Measurements from ENCODE around the gene DTL. TPM values are rescaled to one million over a fixed set of nuclear protein-coding genes. Genes with fewer than 3 reads are reported as not detected.
"Not testable (repeated sequence)": the region's sequence is repeated elsewhere in the genome, so short reads cannot be mapped to it uniquely, and the experiment has no call there.

The DTL gene
- total RNA-seq, 1 experiment from 2014 or later: 73.0 TPM

- Histone ChIP-seq H2BK120ac (ENCODE audit: low read depth, low read length, poor library complexity, severe bottlenecking) (no peak overlapping the region), H2BK5ac (ENCODE audit: insufficient read length, low read length) (no peak overlapping the region), H3K18ac (ENCODE audit: insufficient read length, low read depth, low read length) (no peak overlapping the region), H3K23ac (ENCODE audit: insufficient read length, low read depth, low read length) (no peak overlapping the region), H4K5ac (ENCODE audit: insufficient read length, low read depth, low read length) (no peak overlapping the region), H2BK12ac (ENCODE audit: insufficient read length, low read depth, low read length) (no peak overlapping the region), H4K91ac (ENCODE audit: insufficient read length, low read depth, low read length) (no peak overlapping the region), H3K79me1 (ENCODE audit: insufficient read depth, low read depth, low read length, poor library complexity, severe bottlenecking) (no peaks in the 10 kb centered on the region), H2BK15ac (ENCODE audit: low read depth, low read length) (no peak overlapping the region), H3K23me2 (ENCODE audit: insufficient read length, low read depth, low read length, poor library complexity, severe bottlenecking) (no peaks in the 10 kb centered on the region), H3K56ac (ENCODE audit: insufficient read length, low read depth, low read length) (no peak overlapping the region), H3K27me3 (ENCODE audit: insufficient read depth, low read length) (no peaks in the 10 kb centered on the region), H4K20me1 (ENCODE audit: control insufficient read depth, insufficient read depth, insufficient read length) (no peaks in the 10 kb centered on the region), H3K4ac (ENCODE audit: low read depth, low read length) (no peak overlapping the region), H3K14ac (ENCODE audit: insufficient read depth, low read length) (no peak overlapping the region), H3K9me3 (ENCODE audit: control insufficient read depth, low read depth, low read length) (no peaks in the 10 kb centered on the region), H2BK20ac (ENCODE audit: low read depth, low read length, poor library complexity, severe bottlenecking) (no peak overlapping the region), H2AFZ (ENCODE audit: low read length) (no peak overlapping the region), H4K8ac (replicated peaks; ENCODE audit: insufficient read length, low read depth, low read length) (no peak overlapping the region), H2AK5ac (ENCODE audit: insufficient read length, low read length) (no peak overlapping the region), H3K9ac (ENCODE audit: extremely low read depth, insufficient read length, low read length) (no peak overlapping the region), H3K27ac (ENCODE audit: insufficient read length, low read depth, low read length) (no peak overlapping the region), H3K4me1 (ENCODE audit: insufficient read depth, low read length) (peaks cover 3% of the 10 kb centered on the region; the same call in 1 of the 2 replicates), H3K79me2 (ENCODE audit: insufficient read depth, low read length) (peaks cover 5% of the 10 kb centered on the region; the same call in 1 of the 2 replicates), H3T11ph (ENCODE audit: low read length) (no peak overlapping the region), H3K4me2 (ENCODE audit: insufficient read depth, insufficient read length, low read length) (no peak overlapping the region)
- WGBS (ENCODE audit: extremely low coverage, insufficient read length, low lambda C conversion rate): no CpG with 5 or more reads among the region's 3 CpGs
- Mint-ChIP-seq H3K9me3 (peaks cover 11 to 12% of the 10 kb centered on the region in 2 experiments), H3K36me3 (ENCODE audit: insufficient read depth in 1 of 3, low read depth in 3 of 3) (peaks cover 19 to 24% (median 23%) of the 10 kb centered on the region in 3 experiments), H3K4me1 (peaks cover 14 to 16% of the 10 kb centered on the region in 2 experiments), H3K27me3 (ENCODE audit: low read depth) (no peaks in the 10 kb centered on the region), H3K27ac (no peak overlapping the region), H3K4me3 (no peak overlapping the region)
- DNase-seq: no peak
- TF ChIP-seq CTCF (conservative IDR thresholded peaks at IDR 0.05): no peak
These were observed 10.9 kb upstream of the DTL start for GRCh38 chr1:212024469-212025149.

DNA sequence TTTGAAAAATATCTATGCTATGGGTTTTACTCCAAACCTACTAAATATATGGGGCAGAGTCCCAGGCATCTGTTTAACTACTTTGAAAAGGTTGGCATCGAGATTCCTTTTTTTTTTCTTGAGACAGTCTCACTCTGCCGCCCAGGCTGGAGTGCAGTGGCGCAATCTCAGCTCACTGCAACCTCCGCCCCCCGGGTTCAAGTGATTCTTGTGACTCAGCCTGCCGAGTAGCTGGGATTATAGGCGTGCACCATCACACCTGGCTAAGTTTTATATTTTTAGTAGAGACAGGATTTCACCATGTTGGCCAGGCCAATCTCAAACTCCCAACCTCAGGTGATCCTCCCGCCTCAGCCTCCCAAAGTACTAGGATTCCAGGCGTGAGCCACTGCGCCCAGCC is 7.8 kb upstream of the DTL start:
- not testable (repeated sequence) for H2AK5ac ChIP-seq (ENCODE audit: insufficient read length, low read length); H3K23me2 ChIP-seq (ENCODE audit: insufficient read length, low read depth, low read length, poor library complexity, severe bottlenecking); H2BK15ac ChIP-seq (ENCODE audit: low read depth, low read length); H3K4me2 ChIP-seq (ENCODE audit: insufficient read depth, insufficient read length, low read length); H3K27me3 ChIP-seq (ENCODE audit: insufficient read depth, low read length); H2BK20ac ChIP-seq (ENCODE audit: low read depth, low read length, poor library complexity, severe bottlenecking); H3K56ac ChIP-seq (ENCODE audit: insufficient read length, low read depth, low read length); H3K27me3 Mint-ChIP-seq (ENCODE audit: low read depth); H4K91ac ChIP-seq (ENCODE audit: insufficient read length, low read depth, low read length); H3K27ac Mint-ChIP-seq; H4K5ac ChIP-seq (ENCODE audit: insufficient read length, low read depth, low read length); DNase-seq; H3K4me3 Mint-ChIP-seq; H2AFZ ChIP-seq (ENCODE audit: low read length); H4K8ac ChIP-seq (replicated peaks; ENCODE audit: insufficient read length, low read depth, low read length); H4K20me1 ChIP-seq (ENCODE audit: control insufficient read depth, insufficient read depth, insufficient read length); H2BK12ac ChIP-seq (ENCODE audit: insufficient read length, low read depth, low read length); H3K79me1 ChIP-seq (ENCODE audit: insufficient read depth, low read depth, low read length, poor library complexity, severe bottlenecking); H3K9ac ChIP-seq (ENCODE audit: extremely low read depth, insufficient read length, low read length); H3K79me2 ChIP-seq (ENCODE audit: insufficient read depth, low read length); H3K23ac ChIP-seq (ENCODE audit: insufficient read length, low read depth, low read length); H2BK5ac ChIP-seq (ENCODE audit: insufficient read length, low read length); H3T11ph ChIP-seq (ENCODE audit: low read length); H3K4me1 ChIP-seq (ENCODE audit: insufficient read depth, low read length); H3K14ac ChIP-seq (ENCODE audit: insufficient read depth, low read length); H3K27ac ChIP-seq (ENCODE audit: insufficient read length, low read depth, low read length); H3K9me3 ChIP-seq (ENCODE audit: control insufficient read depth, low read depth, low read length); H2BK120ac ChIP-seq (ENCODE audit: low read depth, low read length, poor library complexity, severe bottlenecking); H3K4ac ChIP-seq (ENCODE audit: low read depth, low read length); H3K18ac ChIP-seq (ENCODE audit: insufficient read length, low read depth, low read length)
- Mint-ChIP-seq H3K36me3 (ENCODE audit: insufficient read depth in 1 of 3, low read depth in 3 of 3) (peaks cover 21 to 26% (median 22%) of the 10 kb centered on the region in 3 experiments), H3K4me1 (peaks cover 25% of the 10 kb centered on the region in 2 experiments), H3K9me3 (peaks cover 11 to 12% of the 10 kb centered on the region in 2 experiments)
- WGBS (ENCODE audit: extremely low coverage, insufficient read length, low lambda C conversion rate): no CpG with 5 or more reads among the region's 10 CpGs

Data from H9 (cell line).